Calu3 (cell line): Measurements from ENCODE around the gene STX18. TPM values are rescaled to one million over a fixed set of nuclear protein-coding genes. Genes with fewer than 3 reads are reported as not detected.

Experiments used
- BruUV-seq: library from RNA; stranded (reverse); fragments of 400-500 nt; replicated peaks from 2 replicates; lab custom pipeline; 2021; lab: Mats Ljungman, UMichigan
- CTCF ChIA-PET: fragments of 300-600 bp; sonication (Branson Sonifier 250); formaldehyde crosslinking; loops from one replicate; lab custom pipeline; 2022; ENCODE audit warnings: antibody characterized with exemption; lab: Charles Lee
- DNase-seq: peaks from one replicate; pipeline ENCODE4 v3.0.0; 2022
- H3K27ac Mint-ChIP-seq: one replicate; pipeline ENCODE4 v1.8.0; 2022; ENCODE audit warnings: mixed read lengths; ENCODE audit not compliant: unreplicated experiment
- H3K27me3 Mint-ChIP-seq: one replicate; pipeline ENCODE4 v1.8.0; 2022; ENCODE audit warnings: mixed read lengths; ENCODE audit not compliant: unreplicated experiment
- H3K36me3 Mint-ChIP-seq: one replicate; pipeline ENCODE4 v1.8.0; 2022; ENCODE audit warnings: mild to moderate bottlenecking, moderate library complexity, mixed read lengths; ENCODE audit not compliant: insufficient read depth, unreplicated experiment
- H3K4me1 Mint-ChIP-seq: one replicate; pipeline ENCODE4 v1.8.0; 2022; ENCODE audit warnings: mild to moderate bottlenecking, low read depth, mixed read lengths; ENCODE audit not compliant: unreplicated experiment
- H3K4me3 Mint-ChIP-seq: one replicate; pipeline ENCODE4 v1.8.0; 2022; ENCODE audit warnings: mild to moderate bottlenecking, low read depth, moderate library complexity, mixed read lengths; ENCODE audit not compliant: unreplicated experiment
- H3K9me3 Mint-ChIP-seq: one replicate; pipeline ENCODE4 v1.8.0; 2022; ENCODE audit warnings: low read depth, mixed read lengths; ENCODE audit not compliant: unreplicated experiment
- intact Hi-C: fragments of 100-400 bp; cut with micrococcal nuclease; formaldehyde crosslinking; loops from one replicate; pipeline ENCODE4 v1.10.0; 2022; ENCODE audit not compliant: unreplicated experiment
- total RNA-seq: library from RNA; stranded (reverse); gene quantifications from 2 replicates; pipeline ENCODE4 v1.2.3, GENCODE V29; 2022
- TF ChIP-seq, protein P1 (sequence below): fragments of 200-600 bp; IDR thresholded peaks from one replicate; pipeline ENCODE4 v1.8.0; 2022; ENCODE audit warnings: antibody characterized with exemption; ENCODE audit not compliant: unreplicated experiment

Gene STX18
- total RNA-seq, 1 experiment from 2014 or later = 27.3 TPM

DNA sequence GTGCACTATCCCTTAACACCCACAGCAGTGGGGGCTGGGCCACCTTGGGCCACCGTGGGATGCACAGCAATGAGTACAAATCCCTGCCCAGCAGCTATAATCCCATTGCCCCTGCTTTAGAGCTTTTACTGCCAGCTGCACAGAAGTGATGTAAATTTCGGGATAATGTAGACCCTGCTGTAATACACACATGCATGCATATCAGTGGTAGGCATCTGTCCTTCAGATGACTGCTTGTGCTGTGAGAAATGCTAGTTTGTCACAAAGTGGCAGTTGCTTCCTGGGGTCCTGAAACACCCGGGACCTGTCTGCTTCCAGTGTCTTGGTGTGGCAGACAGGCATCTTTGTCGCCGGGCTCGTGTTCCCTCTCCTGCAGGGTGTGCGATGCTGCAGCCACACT is 140.8 kb downstream of the STX18 start:
- TF ChIP-seq, protein P1, sequence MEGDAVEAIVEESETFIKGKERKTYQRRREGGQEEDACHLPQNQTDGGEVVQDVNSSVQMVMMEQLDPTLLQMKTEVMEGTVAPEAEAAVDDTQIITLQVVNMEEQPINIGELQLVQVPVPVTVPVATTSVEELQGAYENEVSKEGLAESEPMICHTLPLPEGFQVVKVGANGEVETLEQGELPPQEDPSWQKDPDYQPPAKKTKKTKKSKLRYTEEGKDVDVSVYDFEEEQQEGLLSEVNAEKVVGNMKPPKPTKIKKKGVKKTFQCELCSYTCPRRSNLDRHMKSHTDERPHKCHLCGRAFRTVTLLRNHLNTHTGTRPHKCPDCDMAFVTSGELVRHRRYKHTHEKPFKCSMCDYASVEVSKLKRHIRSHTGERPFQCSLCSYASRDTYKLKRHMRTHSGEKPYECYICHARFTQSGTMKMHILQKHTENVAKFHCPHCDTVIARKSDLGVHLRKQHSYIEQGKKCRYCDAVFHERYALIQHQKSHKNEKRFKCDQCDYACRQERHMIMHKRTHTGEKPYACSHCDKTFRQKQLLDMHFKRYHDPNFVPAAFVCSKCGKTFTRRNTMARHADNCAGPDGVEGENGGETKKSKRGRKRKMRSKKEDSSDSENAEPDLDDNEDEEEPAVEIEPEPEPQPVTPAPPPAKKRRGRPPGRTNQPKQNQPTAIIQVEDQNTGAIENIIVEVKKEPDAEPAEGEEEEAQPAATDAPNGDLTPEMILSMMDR = no peak
- DNase-seq = no peak

DNA sequence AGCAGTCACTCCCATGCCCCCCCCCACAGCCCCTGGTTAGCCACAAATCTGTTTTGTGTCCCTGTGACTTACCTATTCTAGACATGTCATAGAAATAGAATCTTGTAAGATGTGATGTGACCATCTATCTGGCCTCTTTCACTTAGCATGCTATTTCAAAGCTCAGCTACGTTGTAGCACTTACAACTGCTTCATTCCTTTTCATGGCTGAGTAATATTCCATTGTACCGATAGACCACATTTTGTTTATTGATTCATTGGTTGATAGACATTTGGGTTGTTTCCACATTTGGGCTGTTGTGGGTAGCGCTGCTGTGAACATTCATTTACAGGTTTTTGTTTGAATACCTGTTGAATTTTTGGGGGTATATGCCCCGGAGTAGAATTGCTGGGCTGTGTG is 143.4 kb downstream of the STX18 start:
- Mint-ChIP-seq H3K9me3 (no peaks in the 10 kb centered on the region), H3K4me1 (no peaks in the 10 kb centered on the region), H3K4me3 (no peak overlapping the region), H3K27ac (no peak overlapping the region), H3K27me3 (peaks cover 47% of the 10 kb centered on the region), H3K36me3 (no peaks in the 10 kb centered on the region)
- TF ChIP-seq, protein P1 = no peak
- DNase-seq = no peak
- CTCF ChIA-PET = no interaction called here
- intact Hi-C loops = no loop called here
- BruUV-seq = no TSS peak

More for the DNA sequence above, 140.8 kb downstream of the STX18 start:
- H3K27ac Mint-ChIP-seq = no peak overlapping the region
- no peaks in the 10 kb centered on the region for H3K4me1 Mint-ChIP-seq
- no TSS peak for BruUV-seq
- H3K4me3 Mint-ChIP-seq = no peak overlapping the region
- intact Hi-C loops = no loop called here
- H3K9me3 Mint-ChIP-seq = no peaks in the 10 kb centered on the region
- CTCF ChIA-PET = no interaction called here
- H3K27me3 Mint-ChIP-seq = peaks cover 32% of the 10 kb centered on the region
- H3K36me3 Mint-ChIP-seq = no peaks in the 10 kb centered on the region

DNA sequence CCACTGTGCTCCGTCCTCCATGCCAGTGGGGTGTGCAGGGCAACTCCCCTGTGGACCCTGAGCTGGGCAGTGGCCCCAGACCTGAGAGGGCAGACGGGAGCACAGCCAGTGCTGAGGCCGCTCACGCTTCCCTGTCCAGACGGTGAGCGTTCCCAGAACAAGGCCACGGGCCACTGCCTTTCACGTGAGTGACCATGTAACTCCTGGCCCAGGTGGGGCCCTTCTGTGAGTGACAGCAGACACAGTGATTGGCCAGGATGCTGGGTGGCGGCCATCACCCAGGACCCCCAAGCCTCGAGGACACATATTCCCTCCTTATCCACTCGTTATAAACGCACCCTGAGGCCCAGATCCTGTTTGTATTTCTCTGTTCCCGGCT is 144.4 kb downstream of the STX18 start:
- peaks cover 47% of the 10 kb centered on the region for H3K27me3 Mint-ChIP-seq
- TF ChIP-seq, protein P1 = no peak
- intact Hi-C loops = no loop called here
- DNase-seq = no peak
- no peaks in the 10 kb centered on the region for H3K9me3 Mint-ChIP-seq
- BruUV-seq = no TSS peak
- H3K4me3 Mint-ChIP-seq = no peak overlapping the region
- no peaks in the 10 kb centered on the region for H3K36me3 Mint-ChIP-seq
- no peak overlapping the region for H3K27ac Mint-ChIP-seq
- CTCF ChIA-PET = no interaction called here
- H3K4me1 Mint-ChIP-seq = no peaks in the 10 kb centered on the region

DNA sequence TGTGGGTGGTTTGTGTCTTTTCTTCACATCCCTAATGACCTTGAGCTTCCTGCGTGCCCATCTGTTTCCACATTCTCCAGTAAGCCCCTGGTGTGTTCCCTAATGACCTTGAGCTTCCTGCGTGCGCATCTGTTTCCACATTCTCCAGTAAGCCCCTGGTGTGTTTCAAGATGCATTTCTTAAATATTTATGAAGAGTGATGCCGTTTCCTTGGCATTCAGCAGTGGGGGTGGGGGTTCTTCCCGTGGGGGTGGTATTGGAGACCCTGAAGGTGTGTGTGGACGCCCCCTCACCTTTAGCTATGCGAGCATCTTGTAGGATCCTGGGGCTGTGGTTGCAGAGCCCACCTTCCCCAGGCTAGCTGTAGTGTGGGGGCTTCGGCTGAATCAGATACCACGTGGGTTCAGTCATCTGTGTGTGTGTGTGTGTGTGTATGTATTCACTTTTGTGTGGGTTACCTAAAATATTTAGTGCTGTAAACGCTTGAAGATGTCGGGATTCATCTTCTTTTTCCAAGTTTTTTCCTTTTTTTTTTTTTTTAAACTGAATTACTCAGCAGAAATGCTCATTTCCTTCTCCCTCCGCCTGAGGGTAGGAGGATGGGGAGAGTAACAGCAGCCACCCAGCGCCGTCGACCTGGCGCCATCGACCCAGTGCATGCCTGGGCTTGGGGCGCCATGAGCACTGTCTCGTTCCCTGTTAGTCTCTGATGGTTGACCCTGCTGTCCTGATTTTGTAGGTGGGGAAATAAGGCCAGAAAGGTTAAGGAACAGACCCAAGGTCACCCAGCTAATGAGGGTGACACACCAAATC is 145.0 kb downstream of the STX18 start:
- TF ChIP-seq, protein P1 = no peak
- DNase-seq = no peak
- no peak overlapping the region for H3K27ac Mint-ChIP-seq
- intact Hi-C loops = no loop called here
- H3K27me3 Mint-ChIP-seq = peaks cover 47% of the 10 kb centered on the region
- no peaks in the 10 kb centered on the region for H3K36me3 Mint-ChIP-seq
- H3K4me3 Mint-ChIP-seq = no peak overlapping the region
- no peaks in the 10 kb centered on the region for H3K4me1 Mint-ChIP-seq
- BruUV-seq = no TSS peak
- no peaks in the 10 kb centered on the region for H3K9me3 Mint-ChIP-seq
- CTCF ChIA-PET = no interaction called here
